ENCODE measurements around the gene GPR3.
A peak's percentile ranks its signal among the peaks of the same experiment; 100 is the strongest.
"Not testable (repeated sequence)": the region's sequence is repeated elsewhere in the genome, so short reads cannot be mapped to it uniquely, and the experiment has no call there.

Gene GPR3

GRCh38 chr1:27428316-27429028 is 36.0 kb downstream of the GPR3 start:
- no peak for DNase-seq (ENCODE audit: low spot score)

GRCh38 chr1:27429029-27429425 is 36.6 kb downstream of the GPR3 start:
- DNase-seq (ENCODE audit: low spot score), result no peak

- DNase-seq (ENCODE audit: low spot score), result no peak
Observed at GRCh38 chr1:27430903-27431600, 38.6 kb downstream of the GPR3 start.

GRCh38 chr1:27431601-27431940 is 39.1 kb downstream of the GPR3 start:
- no peak for DNase-seq (ENCODE audit: low spot score)

GRCh38 chr1:27432725-27433124 is 40.3 kb downstream of the GPR3 start:
- not testable (repeated sequence) for DNase-seq (ENCODE audit: low spot score)

- DNase-seq (ENCODE audit: low spot score), result no peak
Observed at GRCh38 chr1:27433706-27434105, 41.3 kb downstream of the GPR3 start.

- DNase-seq (ENCODE audit: low spot score), result no peak
Observed at GRCh38 chr1:27435566-27436203, 43.3 kb downstream of the GPR3 start.

- peak; percentile 39 for DNase-seq (ENCODE audit: low spot score)
Observed at GRCh38 chr1:27436204-27437159, 44.1 kb downstream of the GPR3 start.

- DNase-seq (ENCODE audit: low spot score), result no peak
Observed at GRCh38 chr1:27438621-27439061, 46.2 kb downstream of the GPR3 start.

GRCh38 chr1:27439150-27439549 is 46.7 kb downstream of the GPR3 start:
- no peak for DNase-seq (ENCODE audit: low spot score)

- DNase-seq (ENCODE audit: low spot score), result no peak
Observed at GRCh38 chr1:27444632-27445031, 52.2 kb downstream of the GPR3 start.
